GM19328 (cell line): ENCODE measurements around the gene ELMO3.

Experiments used
- ATAC-seq: cut with Tn5 transposase; IDR thresholded peaks from one replicate; pipeline ENCODE4 v1.9.1; 2021; ENCODE audit warnings: mild to moderate bottlenecking, moderate library complexity; ENCODE audit not compliant: unreplicated experiment

ELMO3 gene, protein sequence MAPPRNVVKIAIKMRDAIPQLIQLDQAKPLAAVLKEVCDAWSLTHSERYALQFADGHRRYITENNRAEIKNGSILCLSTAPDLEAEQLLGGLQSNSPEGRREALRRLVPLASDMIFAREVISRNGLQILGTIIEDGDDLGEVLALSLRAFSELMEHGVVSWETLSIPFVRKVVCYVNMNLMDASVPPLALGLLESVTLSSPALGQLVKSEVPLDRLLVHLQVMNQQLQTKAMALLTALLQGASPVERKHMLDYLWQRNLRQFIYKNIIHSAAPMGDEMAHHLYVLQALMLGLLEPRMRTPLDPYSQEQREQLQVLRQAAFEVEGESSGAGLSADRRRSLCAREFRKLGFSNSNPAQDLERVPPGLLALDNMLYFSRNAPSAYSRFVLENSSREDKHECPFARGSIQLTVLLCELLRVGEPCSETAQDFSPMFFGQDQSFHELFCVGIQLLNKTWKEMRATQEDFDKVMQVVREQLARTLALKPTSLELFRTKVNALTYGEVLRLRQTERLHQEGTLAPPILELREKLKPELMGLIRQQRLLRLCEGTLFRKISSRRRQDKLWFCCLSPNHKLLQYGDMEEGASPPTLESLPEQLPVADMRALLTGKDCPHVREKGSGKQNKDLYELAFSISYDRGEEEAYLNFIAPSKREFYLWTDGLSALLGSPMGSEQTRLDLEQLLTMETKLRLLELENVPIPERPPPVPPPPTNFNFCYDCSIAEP

DNA sequence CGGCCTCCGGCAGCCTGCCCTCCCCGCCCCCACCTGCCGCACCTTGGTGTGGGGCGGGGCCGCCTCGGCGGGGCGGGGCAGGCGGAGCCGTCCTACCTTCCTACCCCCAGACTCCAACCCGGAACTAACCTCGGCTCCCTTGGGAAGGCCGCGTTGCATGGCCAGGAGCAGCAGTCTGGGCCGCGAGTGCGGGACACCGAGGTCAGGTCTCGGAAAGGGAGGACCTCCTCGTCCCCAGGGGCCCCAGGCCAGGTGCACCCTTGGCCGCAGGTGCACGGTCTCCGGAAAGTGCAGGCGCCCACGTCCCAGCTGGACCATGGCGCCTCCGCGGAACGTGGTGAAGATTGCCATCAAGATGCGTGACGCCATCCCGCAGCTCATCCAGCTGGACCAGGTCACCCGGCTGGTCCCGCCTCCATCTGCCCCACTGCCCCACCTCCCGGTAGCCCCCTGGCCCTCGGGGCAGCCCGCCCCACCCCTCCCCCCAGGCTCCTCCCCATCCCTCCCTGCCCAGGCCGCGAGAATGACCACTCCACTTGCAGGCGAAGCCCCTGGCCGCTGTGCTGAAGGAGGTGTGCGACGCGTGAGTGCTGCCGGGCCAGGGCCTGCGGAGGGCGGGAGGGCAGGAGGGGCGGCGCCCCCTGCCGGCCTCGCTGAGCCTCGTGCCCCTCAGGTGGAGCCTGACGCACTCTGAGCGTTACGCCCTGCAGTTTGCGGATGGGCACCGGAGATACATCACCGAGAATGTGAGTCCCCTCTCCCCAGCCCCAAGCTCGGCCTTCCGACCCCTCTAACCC lies at the start of gene ELMO3:
Gene ELMO3 (plus strand): TSS at position 121 of the 797 bp plus-strand sequence. CDS start 196 bp downstream, at position 317.
- ATAC-seq = no peak

DNA sequence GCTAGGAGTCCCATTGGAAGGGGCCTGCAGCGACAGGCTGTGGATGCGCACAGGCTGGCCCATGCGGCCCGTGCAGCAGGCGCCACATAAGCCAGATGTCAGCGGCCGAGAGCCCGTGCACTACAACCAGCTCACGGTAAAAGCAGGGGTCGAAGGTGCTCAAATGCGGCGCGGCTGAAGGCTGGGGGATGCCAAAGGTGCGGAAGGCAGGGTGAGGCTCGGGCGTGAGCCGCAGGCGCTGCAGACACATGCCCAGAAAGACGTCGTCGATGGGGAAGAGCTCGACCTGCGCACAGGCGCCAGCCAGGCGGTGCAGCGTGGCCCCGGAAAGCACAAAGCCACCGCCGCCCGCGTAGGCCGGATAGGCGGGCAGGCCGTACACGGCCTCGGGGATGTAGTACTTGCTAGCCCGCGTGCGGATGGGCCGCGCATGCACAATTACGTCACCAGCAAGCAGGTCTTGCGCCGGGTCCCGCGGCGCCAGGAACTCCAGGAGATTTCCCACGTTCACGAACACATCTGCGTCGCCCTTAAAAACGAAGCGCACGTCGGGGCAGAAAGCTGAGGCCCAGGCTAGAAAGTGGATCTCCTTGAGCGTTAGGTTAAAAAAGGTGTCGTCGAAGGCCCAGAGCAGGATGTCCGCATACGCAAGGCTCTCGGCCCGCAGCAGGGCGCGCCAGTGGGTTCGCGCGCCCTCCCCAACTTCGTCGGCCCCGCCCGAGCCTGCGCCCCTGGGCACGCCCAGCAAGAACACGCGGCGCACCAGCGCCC lies 49.5 kb upstream of the ELMO3 start:
- no peak for ATAC-seq

DNA sequence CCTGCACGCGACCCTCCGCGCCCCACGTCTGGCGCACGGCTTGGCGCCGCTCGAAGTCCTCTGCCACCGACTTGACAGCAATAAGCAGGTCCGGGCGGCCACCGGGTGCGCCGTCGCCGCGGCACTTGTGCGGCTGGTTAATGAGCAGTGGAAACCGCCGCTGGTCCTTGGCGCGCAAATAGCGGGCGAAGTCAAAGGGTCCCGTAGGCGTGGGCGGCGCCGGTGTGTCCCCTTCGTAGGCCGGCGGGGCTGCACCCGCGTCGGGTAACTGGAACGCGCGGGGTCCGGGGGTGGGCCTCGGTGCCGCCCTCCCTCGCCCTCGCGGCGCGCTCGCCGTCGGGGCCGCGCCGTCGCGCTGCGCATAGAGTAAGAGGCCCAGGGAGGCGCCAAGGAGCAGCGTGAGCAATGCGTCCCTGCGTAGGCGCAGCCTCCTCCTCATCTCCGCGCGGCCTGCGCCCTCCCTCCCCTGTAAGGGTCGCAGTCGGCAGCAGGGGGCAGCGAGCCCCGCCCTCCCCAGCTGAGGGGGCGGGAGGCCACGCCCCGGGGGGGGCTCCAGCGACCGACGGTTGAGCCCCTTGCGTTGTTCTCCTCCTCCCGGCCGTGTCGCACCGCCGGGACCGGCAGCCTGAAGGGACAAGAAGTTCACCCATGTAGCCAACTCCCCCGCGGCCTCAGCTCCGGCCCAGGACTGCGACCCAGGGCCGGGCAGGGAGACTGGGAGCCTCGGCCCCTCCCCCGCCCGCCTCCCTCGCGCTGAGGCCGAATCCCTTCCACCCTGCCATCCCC lies 48.7 kb upstream of the ELMO3 start:
- no peak for ATAC-seq

DNA sequence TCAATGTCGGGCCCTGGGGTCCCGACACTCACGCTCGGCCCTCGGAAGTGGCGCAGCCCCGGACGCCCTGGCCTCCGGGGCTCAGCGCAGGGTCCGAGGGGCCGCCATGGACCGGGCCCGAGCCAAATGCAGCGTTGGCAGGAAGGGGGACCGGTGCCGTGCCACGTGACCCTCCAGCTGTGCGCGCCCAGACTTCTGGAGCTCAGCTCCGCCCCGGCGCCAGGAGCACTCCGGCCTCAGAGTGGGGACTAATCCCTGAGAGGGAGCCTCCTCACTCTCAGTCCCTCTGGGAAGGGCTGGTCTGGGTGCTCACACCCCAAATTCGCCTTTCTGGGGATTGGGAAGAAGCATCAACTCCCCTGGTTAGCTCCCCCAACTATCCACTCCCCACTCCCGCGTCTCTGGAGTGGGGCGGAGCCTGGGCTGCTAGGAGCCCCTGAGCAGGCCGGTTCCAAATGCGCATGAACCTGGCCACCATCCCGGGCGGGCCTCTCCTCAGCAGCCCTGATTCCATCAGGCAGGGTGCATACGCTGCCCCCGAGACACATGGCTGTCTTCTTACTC lies 48.0 kb upstream of the ELMO3 start, which contains the start of gene B3GNT9:
Gene B3GNT9 (minus strand): TSS at position 166 of the 564 bp plus-strand sequence. CDS start 513 bp downstream, outside the sequence.
- no peak for ATAC-seq

DNA sequence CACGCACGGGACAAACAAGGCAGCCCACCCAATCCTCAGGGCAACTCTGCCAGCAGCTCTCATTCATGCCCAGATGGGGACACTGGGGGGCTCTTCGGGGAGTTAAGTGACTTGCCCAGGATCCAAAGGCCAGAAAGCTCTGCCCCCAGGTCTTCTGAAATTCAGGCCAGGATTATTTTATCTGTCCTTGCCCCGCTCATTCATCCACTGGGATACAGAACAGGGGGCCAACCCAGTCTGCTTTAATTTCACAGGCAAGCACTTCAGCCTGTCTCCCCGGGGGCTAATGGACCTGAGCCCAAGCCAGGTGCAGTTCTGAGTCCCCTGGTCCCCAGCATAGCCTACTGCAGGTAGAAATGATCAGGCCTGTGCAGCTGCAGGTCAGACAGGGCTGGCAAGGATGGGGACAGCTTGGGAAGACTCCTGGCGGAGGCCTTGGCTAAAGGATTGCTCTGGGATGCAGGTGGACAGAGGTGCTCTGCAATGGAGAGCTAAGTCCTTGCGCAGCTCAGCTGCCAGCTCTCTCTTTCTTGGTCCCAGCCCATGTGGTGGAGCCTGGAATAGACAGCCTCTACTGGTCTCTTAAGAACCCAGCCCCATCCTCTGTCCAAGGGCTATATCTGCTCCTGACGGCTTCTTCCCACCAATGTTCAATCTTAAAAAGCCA lies 47.4 kb upstream of the ELMO3 start:
- ATAC-seq = no peak

DNA sequence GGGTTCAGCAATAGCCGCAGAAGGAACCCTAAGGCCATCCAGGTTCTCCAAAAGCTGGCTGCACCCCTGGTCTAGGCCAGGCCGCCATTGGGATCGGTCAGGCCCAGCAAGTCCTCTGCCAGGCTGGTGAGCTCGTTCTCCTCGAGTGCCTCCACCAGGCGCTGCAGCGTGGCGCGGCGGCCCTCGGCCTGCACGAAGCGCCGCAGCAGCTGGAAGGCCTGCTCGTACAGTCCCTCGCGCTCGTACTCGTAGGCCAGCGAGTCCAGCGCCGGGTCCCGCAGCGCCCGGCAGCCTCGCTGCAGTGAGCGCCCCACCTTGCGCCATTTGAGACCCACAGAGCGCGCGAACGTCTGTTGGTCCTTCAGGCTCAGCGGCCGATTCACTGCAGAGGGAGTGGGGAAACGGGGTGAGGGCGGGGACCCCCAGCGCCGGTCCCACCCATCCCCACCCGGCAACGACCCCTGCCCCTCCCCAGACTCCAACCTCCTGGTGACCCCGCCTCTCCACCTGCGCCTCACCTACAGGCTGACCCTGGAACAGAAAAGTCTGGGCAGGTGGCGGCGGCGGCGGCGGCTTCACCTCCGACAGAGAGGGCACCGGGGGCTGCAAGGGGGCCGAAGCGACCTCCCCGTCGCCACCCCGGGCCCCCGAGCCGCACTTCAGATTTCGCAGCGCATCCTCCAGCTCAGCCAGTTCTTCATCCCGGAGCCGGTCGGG lies 44.2 kb upstream of the ELMO3 start:
- ATAC-seq = no peak

DNA sequence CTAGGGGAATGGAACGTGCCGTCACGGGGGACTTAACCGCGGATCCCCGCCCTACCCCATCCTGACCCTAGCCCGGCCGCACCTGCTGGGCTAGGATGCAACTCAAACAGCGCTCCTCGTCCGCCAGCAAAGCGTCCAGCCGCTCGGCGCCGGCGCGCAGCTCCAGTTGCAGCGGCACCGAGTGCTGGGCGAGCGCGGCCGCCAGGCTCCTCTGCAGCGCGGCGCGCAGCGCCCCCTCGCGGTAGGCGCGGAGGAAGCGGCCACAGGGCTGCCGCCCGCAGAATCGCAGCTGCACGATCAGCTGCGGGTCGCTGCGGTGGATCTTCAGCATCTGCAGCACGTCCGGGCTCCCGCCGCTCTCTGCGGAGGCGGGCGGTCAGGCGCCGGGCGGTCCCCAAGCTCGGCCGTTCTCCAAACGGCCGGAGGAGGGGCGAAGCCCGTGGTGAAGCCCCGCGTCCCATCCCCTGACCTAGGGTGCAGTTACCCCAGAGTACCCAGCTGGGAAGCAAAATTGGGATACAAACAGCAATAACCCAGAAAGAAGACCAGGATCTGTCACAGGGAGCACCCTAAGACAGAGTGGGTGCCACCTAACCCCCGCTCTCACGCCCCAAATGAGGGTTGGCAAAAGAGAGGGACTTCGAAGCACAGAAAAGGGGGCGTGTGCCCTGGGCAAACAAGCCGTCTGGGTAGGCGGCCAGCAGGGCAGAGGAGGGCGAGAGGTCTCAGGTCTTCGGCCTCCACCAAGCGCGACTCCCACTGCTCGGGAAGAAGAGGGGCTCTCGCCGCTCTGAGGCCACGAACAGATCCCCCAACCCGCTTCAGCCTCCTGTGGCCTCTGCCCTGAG lies 43.4 kb upstream of the ELMO3 start:
- ATAC-seq = no peak

DNA sequence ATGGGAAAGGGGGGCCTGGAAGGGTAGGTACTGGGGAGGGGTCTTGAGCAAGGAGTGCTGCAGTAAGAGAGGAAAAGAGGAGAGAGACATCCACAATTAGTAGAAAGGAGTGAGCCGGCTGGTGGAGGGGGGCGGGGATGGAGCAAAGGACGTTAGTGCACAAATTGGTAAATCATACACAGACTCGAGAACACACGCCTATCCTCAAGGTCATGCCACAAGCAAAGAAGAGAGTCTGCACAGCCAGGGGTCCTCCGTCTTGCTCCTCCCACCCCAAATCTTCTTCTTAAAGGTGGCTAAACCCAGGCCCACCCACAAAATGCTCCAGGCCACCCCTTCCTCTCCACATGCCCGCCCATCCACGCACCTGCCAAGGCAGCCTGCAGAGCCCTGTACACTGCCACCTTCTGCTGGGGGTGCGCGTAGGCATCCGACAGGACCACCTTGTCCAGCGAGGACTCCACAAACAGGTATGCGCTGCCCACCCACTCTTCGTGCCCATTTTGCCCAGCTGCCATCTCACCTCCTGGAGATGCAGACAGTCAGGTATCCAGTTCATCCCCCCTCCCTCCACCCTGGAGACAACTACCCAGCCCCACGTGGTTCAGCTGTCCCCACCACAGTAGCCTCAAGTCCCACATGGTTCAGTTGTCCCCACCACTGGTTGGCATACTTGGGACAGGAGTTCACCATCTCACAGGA lies 42.6 kb upstream of the ELMO3 start:
- ATAC-seq = no peak

DNA sequence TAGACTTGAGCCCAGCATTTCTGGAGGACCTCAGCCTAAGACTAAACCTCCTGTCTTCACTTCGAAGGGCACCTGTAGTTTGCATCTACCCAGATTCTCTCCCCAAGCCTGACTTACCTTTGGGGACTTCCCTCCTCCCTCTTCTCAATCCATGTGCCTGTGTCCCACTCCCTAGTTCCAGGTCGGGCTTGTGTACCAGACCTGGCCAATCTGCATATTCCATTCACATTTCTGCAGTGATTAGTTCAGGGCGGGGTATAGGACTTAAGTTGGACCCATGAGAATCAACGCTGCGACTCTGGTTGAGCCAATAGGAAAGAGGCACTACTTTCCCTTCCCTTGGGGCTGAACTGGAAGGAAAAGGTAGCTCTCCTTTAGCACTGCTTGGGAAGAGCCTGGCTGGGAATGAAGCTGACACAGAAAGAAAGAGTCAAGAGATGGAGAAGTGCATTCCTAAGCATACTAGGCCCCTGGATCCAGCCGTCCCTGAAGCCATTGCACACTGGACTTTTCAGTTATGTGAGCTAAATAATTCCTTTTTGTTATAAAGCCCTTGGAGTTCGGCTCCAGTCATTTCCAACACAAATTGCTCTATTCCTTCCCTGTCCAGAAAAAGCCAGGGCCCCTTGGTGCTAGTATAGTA lies 41.7 kb upstream of the ELMO3 start:
- no peak for ATAC-seq

DNA sequence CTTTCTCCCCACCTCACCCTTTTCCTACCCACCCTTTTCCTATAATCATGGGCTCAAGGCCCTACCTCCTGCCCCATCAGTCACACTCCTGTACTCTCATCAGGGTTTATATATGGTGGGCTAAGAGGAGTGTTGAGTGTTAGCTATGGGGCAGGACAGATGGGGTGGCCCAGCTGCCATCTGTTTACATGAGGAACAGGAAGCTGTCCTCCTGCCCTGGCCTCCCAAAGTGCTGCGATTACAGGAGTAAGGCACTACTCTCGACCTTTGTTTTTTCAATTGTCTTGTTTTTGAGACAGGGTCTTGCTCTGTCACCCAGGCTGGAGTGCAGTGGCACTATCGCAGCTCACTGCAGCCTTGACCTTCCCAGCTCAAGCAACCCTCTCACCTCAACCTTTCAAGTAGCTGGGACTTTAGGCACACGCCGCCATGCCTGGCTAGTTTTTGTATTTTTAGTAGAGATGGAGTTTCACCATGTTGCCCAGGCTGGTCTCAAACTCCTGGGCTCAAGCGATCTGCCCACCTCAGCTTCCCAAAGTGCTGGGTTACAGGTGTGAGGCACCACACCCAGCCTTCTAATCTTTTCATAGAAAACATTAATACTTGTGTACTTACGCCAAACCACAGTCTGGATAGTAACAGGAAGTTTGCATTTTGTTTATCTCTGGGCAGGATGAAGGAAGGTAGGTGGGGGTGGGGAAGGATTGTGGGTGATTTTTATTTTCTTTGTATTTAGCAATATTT lies 40.9 kb upstream of the ELMO3 start:
- ATAC-seq = no peak

DNA sequence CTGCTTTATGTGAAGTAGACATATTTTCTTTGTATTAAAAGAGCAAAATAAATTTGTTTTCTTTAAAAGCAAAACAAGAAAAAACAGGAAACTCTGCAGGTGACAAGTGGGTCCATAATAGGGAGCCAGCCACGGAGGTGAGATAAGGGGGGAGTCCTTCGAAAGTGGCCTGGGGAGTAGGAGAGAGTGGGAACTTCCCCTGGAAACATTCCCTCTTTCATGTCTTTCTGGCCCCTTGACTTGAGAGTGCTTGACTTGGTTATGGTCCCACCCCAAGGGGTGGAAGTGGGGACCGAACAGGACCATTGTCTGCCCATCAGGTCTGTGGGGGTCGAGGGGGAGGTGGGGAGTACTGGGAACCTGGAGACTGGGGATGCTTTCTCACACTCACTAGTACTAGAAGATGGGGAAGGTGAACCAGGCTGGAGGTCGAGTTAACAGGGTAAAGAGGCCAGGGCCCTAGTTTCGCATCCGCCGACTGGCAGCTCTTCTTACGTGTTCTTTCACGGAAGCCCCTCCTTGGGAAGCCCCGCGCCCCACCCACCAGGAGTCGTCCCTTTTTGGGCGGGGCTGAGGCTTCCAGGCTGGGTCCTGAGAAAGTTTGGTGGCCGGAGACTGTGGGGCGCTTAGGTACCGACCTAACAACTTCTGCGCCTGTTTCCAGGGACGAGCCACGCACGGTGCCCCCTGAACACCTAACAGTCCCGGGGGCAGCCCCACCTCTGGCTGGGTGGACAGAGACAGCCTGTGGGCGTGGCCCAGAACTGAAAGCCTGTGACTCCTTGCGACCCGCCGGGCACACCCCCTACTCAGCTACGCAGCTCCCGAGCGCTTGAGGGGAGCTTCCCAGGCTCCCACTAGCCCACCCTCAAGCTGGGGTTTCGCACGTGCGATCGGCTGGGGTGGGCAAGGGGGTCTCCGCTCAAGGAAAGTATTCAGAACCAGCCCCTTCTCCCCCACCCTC lies 40.0 kb upstream of the ELMO3 start:
- ATAC-seq = no peak

DNA sequence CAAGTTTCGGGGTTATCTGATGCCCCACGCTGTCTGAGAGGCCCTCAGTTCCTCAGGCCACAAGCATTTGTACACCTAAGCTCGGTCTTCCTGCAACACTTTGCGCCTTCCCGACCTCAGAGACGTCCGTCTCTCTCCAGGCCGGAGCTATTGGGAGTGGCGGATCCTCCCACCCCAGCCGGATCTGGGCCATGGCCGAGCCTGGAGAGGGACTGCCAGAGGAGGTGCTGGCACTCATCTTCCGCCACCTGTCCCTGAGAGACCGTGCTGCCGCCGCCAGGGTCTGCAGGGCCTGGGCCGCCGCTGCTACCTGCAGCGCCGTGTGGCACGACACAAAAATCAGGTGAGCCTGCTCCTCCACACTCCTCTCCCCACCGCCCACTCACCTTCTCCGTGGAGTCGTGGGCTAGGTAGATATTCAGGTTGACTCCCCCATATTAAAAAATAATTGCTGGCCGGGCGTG lies 37.3 kb upstream of the ELMO3 start:
- no peak for ATAC-seq

DNA sequence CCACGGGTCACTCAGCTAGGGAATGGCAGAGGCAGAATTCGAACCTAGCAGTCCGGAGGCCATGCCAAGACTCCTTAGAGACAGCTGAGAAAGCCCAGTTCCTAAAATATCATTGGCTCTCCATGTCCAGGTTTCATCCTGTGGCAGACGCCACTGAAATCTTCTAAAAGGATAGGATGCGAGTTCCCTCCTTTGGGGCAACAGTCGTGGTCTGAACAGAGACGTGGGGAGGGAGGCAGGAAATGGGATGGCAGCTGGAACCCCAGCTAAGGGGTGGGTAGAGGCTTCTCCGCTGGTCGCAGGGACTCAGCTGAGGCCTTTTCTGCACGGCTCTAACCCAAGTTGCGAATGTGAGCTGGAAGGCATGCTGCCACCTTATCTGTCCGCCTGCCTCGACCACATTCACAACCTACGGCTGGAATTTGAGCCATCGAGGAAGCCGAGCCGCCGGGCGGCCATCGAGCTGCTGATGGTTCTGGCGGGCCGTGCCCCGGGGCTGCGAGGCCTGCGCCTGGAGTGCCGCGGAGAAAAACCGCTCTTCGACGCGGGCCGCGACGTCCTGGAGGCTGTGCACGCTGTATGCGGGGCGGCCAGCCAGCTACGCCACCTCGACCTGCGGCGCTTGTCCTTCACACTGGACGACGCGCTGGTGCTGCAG lies 36.3 kb upstream of the ELMO3 start:
- ATAC-seq = no peak
